DMS79 (cell line): Measurements from ENCODE around the gene CACNA1H.
"Not testable (repeated sequence)": the region's sequence is repeated elsewhere in the genome, so short reads cannot be mapped to it uniquely, and the experiment has no call there.

Experiments
- DNase-seq: peaks from one replicate; lab custom pipeline; 2025; lab: John Stamatoyannopoulos, UW

CACNA1H gene

DNA sequence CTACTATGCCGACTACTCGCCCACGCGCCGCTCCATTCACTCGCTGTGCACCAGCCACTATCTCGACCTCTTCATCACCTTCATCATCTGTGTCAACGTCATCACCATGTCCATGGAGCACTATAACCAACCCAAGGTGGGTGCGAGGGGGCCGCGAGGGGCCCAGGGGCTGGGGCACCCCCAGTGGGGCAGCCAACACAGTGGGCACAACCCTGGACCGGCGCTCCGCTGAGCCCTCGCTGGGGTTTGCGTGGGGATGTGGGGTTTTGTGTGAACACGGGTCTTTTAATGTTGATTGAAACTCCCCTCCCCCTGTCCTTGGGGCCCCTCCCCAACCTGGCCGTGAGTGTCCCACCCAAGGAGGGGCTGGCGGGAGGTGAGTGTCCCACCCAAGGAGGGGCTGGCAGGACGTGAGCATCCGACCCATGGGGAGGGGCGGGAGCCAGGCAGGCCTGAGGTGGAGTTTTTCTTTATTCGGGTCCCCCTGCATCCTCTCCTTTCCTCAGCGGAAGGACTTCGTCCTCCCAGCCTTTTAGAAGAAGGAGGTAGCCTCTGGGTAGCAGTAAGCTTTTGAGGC, 61.0 kb downstream of the CACNA1H start:
- no peak for DNase-seq

DNA sequence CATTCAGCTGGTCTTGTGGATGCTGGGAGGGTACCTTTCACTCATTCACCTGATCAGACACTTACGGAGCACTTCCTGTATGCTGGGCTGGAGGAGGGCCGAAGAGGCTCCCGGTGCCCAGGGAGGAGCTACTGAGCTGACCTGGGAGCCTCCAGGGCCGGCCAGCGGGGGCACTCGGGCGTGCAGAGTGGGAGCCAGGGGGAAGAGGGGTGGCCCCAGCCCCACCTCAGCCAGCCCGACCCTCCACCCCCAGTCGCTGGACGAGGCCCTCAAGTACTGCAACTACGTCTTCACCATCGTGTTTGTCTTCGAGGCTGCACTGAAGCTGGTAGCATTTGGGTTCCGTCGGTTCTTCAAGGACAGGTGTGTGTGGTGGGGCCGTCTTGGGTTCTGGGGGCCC, 61.8 kb downstream of the CACNA1H start:
- no peak for DNase-seq

DNA sequence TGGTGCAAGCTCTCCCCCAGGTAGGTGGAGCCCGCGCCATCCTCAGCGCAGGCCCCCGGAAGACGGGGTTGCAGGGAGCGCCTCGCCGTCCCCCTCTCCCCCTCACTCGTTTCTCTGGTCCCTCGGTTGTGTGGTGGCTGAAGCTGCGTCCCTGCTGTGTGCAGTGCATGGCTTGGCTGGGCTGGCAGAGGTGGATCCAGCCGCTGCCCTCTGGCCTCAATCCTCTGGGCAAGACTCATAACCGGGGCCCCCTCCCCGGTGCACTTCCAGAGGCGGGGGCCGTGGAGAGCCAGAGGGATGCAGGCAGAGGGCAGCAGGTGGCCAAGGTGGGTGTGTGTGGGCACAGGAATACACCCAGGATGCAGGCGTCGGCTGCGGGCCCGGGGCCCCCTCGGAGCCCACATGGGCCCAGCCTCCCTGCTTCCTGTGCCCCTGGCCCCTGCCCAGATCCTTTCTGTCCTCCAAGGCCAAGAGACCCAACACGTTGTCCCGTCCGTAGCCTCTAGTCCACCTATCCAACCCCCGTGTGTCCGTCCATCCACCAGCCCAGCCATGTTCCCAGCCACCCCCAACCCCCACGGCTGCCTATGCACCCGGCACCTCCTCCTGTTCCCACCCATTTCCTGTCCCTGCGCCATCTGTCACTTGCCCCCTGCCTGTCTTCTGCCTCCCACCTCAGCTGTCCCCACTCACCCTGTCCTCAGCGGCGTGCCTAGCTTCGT, 62.8 kb downstream of the CACNA1H start:
- no peak for DNase-seq

DNA sequence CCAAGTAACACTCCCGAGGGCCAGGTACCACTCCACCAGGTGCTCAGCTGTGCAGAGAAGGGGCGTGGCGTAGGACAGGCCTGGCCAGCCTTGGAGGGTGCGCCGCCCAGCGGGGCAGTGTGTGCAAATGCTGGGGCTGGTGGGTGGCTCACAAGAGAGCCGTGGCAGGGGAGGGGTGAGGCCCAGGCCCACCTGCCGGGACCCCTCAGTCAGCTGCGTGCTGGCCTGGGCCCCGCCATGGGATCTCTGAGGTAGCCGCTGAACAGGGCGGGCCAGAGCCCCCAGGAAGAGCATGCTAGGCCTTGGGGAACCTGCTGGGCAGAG, 63.4 kb downstream of the CACNA1H start:
- DNase-seq: no peak

DNA sequence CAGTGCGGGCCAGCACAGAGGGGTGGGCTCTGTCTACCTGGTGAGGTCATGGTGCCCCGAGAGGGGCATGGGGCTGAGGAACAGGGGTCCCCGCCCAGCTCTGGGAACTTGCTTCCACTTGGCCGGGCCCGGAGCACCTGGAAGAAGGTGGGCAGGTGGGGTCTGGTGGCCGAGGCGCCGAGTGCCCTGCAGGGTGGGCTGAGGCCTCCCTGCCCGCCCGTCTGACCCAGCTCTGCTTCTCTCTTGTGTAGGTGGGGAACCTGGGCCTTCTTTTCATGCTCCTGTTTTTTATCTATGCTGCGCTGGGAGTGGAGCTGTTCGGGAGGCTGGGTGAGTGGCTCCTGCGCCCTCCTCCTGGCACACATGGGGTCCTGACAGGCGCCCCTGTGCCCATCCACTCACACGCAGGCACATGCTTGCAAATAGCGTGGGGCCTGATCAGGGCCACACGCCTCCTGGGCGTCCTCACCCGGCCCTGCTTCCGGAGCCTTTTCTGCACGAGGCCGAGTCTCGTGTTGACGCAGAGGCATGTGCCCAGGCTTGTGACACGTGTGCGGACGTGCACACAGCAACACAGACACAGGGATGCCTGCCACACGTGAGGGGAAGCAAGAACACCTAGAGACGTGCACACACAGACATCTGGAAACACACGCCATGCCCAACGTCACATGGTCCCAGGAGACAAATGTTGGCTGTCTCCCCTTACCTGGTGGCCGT, 63.9 kb downstream of the CACNA1H start:
- no peak for DNase-seq

DNA sequence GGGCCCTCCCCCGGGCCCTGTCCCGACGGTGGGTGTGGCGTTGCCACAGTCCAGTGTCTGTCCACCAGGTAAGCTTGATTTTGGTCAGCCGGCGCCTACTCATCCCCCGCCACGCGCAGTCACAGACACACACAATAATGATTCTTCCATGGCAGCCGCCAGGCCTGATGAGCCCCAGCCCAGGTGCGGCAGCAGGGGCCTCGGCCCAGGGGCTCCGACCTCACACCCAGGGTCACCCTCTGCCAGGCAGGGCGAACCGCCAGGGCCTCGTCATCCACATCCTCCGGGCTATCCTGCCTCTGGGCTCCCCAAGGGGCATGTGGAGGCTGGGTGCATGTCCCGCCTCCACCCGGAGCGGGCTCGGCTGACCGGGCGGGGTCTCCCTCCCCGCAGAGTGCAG, 64.6 kb downstream of the CACNA1H start:
- DNase-seq: no peak

DNA sequence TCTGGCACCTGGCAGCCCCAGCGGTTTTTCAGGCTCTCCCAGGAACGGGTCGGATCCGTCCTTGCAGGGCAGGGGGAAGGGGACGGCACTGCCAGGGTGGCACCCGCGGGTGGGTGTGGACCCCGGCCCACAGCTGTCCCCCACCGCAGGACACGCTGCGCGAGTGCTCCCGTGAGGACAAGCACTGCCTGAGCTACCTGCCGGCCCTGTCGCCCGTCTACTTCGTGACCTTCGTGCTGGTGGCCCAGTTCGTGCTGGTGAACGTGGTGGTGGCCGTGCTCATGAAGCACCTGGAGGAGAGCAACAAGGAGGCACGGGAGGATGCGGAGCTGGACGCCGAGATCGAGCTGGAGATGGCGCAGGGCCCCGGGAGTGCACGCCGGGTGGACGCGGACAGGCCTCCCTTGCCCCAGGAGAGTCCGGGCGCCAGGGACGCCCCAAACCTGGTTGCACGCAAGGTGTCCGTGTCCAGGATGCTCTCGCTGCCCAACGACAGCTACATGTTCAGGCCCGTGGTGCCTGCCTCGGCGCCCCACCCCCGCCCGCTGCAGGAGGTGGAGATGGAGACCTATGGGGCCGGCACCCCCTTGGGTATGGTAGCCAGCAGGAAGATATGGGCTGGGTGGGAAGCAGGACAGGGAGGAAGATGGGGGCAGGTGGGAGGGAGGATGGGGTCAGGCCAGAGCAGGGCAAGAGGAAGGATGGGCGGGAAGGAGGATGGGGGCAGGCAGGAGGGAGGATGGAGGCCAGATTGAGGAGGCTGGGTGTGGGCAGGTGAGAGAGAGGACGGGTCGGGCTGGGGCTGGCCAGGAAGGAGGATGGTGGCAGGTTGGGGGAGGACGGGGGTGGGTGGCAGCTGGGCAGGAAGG, 65.4 kb downstream of the CACNA1H start:
- DNase-seq: no peak

DNA sequence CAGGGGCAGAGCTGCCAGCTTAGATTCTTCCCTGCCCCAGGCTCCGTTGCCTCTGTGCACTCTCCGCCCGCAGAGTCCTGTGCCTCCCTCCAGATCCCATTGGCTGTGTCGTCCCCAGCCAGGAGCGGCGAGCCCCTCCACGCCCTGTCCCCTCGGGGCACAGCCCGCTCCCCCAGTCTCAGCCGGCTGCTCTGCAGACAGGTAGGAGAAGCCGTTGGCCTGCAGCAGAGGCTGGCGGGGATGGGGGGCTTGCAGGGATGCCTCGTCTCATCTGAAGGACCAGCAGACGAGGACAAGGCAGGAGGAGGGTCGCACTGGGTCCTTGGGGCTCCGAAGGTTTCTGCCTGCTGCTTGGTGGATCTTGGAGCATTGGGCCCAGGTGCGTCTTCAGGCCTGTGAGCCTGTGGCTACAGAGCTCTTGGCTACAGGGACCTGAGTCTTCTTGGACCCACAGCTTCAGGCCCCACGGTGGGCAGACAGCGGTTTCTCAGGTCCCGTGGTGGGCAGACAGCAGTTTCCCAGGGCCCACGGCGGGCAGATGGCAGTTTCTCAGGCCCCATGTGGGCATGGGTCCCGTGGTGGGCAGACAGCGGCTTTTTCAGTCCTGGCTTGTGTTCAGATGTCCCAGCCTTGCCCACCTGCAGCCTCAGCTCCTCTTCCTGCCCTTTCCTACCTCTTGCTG, 66.2 kb downstream of the CACNA1H start:
- no peak for DNase-seq

DNA sequence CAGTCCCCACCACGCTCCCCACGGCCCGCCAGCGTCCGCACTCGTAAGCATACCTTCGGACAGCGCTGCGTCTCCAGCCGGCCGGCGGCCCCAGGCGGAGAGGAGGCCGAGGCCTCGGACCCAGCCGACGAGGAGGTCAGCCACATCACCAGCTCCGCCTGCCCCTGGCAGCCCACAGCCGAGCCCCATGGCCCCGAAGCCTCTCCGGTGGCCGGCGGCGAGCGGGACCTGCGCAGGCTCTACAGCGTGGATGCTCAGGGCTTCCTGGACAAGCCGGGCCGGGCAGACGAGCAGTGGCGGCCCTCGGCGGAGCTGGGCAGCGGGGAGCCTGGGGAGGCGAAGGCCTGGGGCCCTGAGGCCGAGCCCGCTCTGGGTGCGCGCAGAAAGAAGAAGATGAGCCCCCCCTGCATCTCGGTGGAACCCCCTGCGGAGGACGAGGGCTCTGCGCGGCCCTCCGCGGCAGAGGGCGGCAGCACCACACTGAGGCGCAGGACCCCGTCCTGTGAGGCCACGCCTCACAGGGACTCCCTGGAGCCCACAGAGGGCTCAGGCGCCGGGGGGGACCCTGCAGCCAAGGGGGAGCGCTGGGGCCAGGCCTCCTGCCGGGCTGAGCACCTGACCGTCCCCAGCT, 67.3 kb downstream of the CACNA1H start:
- no peak for DNase-seq

DNA sequence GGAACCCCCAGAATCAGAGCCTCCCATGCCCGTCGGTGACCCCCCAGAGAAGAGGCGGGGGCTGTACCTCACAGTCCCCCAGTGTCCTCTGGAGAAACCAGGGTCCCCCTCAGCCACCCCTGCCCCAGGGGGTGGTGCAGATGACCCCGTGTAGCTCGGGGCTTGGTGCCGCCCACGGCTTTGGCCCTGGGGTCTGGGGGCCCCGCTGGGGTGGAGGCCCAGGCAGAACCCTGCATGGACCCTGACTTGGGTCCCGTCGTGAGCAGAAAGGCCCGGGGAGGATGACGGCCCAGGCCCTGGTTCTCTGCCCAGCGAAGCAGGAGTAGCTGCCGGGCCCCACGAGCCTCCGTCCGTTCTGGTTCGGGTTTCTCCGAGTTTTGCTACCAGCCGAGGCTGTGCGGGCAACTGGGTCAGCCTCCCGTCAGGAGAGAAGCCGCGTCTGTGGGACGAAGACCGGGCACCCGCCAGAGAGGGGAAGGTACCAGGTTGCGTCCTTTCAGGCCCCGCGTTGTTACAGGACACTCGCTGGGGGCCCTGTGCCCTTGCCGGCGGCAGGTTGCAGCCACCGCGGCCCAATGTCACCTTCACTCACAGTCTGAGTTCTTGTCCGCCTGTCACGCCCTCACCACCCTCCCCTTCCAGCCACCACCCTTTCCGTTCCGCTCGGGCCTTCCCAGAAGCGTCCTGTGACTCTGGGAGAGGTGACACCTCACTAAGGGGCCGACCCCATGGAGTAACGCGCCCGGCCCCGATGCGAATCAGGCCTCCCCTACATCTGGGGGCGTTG, 68.1 kb downstream of the CACNA1H start:
- DNase-seq: no peak

DNA sequence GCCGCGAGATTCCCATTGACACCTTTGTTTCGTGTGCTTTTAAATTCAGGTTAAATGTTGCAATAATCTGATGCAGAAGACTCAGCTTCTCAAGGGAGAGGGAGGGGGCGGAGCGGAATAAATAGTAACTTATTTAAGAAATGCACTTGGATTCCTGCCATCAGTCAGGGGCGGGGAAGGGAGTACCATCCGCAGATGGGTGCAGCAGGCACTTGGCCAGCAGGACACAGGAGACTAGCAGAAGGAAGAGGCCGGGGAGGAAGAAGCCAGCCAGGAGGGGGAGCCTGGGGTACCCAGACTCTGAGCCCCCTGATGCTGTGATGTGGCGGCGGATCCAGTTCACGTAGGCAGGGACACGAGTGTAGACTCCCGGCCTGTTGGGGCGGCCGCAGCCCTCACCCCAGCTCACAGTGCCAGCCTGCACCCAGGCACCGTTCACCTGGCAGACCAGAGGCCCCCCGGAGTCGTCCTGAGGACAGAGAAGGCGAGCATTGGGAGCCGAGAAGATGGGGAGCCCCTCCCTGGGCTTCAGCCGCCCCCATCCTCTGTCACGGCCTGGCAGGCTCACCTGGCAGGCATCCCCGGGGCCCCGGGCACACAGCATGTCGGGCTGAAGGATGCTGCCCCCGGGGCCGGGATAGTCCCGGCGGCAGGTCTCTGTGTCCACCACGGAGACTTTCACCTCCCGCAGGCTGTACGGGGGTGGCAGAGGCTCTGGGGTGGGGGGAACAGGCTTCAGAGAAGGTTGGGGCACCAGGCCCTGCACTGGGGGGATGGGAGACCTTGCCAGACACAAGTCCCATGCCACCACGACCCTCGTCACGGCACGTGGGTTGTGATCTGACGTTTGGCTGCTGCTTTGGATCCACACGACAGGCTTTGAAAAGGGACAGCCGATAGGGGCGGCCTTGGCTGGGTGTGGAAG, 69.0 kb downstream of the CACNA1H start:
- no peak for DNase-seq

DNA sequence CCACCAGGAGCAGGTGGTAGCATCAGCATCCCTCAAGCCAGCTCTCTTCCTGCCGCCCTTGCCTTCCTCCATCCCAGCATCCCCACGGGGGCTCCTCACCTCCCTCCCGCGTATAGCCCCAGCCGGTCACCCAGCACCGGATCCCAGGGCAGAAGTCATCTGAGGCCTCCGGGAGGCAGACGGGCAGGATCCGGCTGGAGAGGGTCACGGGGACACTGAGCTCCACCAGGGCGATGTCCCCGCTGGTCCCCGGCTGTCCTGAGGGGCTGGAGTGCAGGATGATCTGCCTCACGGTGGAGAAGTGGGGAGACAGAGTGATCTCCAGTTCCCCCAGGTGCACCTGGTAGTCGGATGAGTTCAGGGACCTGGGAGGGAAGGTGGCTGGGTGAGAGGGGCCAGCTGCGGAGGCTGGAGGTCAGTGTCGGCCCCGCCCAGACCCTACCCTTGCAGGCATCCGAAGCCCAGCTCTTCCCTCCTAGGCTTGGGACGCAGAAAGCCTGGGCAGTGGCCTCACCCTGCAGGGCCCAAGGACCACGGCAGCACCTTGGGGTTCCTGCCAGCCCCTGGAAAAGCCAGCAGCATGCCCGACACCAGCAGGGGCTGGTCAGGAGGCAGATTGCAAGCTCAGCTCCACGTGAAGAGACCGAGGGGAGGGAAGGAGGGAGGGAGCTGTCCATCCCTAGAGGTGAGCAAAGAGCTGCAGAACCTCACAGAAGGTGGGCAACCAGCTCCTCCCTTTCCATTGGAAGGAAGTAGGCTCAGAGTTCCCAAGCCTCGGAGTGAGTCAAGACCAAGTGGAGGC, 69.8 kb downstream of the CACNA1H start:
- no peak for DNase-seq

DNA sequence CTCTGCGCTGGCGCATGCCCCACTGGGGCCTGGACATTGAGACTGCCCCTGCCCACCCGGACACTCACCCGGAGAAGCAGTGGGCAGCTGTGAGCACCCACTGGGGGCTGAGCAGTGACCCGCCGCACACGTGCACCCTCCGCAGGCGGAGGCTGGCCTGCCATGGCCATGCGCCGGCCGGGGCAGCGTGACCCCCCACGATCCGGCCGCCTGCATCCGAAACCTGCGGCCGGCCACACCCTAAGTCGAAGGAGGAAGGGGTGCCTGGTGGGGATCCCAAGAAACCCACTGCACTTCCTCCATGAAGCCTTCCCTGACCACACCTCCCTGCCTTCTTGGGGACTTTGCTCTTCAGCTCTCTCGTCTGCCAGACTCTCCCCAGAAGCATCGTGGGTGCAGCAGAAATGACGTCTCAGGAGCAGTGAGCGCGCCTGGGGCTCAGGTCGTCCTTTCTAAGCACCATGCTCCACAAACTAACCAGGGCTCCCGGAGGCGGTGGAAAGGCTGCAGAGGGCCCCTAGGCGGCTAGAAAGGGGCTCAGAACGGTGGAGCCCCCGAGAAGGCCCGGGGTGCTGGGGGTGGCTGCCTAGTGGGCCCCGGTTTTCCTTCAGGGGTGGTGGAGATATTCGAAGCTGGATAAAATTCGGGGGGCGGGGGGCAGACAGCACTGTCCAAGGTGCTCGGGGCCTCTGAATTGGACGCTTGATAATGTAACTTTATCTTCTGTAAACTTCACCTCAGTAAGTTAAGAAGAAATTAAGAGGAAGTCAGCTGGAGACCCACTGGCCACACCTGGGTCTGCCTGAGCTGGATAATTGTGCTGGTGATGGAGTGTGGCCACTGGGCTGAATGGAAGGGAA, 70.7 kb downstream of the CACNA1H start:
- DNase-seq: no peak

DNA sequence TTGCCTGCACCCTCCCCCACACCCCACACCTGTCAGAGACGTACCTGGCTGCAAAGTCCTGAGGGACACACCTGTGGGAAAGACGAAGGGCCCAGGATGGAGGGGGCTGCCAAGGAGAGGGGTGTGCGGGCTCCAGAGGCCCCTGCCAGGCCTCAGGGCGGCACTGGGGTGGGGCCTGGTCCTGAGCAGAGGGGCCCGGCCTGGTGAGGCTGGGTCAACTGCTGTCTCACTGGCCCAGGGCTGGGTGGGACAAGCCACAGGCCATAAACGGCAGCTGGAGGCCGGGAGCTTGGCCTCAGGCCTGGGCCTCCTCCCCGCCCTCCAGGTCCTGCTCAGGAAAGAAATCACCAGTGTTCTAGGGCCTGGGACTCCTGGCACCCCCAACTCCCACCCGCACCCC, 71.7 kb downstream of the CACNA1H start:
- no peak for DNase-seq

DNA sequence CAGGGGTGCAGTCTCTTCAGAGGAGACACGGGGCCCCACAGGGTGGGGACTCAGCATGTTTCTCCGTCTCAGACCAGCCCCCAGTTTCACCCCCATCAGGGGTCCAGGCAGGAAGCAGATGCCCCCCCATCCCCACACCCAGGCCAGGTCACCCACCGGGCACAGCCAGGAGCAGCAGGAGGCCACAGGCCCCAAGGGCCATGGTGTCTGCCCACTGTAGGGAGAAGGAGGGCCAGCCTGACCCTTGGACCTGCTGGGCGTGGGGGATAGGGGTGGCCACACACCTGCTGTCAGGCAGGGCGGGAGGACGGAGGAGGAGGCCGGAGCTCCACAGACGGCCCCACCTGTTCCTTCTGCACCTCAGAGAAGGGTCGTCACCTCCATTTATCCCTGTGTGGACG, 72.1 kb downstream of the CACNA1H start, which contains the start of gene TPSG1:
TPSG1 (minus strand) TSS at position 218 of the 401 bp plus-strand sequence; CDS start at position 202, 16 bp downstream.
- no peak for DNase-seq

DNA sequence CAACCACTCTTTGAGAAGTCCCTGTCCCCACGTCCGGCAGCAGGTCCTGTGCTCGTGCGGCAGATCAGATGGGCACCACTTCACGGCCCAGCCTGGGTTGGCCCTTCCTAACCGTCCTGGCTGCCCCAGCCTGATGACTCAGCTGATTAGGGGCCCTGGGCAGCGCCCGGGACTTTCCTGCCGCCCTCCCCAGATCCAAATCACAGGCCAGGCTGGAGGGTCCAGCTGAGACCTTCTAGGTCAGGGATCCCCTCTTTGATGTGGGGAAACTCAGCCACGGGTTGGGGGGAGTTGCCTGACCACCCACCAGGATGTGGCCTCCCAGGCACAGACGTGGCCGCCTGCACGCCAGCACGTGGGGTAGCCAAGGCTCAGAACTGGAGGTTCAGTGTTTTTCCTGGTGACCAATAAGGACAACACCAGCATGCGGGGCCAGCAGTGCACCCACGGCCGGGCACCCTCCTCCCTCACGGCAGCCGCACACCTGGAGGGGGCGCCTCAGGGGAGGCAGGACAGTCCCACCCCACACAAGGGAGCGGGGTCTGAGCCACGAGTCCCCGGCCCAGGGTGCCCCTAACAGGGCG, 72.9 kb downstream of the CACNA1H start:
- DNase-seq: not testable (repeated sequence)

DNA sequence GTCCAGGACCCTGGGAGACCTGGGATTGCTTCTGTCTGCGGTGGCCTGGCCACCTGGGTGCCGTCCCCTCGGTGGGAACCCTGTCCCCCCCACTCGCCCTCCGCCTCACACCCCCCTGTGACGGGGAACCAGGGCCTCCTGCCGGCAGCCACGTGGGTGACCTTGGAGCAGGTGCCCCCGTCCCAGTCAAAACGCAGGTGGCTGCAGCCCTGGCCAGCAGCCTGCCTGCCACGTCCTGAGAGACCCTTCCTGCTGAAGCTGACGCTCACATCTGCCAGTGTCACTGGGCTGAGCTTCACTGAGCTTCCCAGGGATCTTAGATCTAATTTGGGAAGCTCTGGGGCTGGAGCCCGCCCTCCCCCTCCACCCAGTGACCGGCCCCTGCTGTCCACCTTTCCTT, 73.8 kb downstream of the CACNA1H start:
- DNase-seq: not testable (repeated sequence)
